Sigmoid colon (tissue), 4 donors: Measurements from ENCODE around the gene THBS1.

Source experiments
- EP300 ChIP-seq, 4 donors: sonication (generic); formaldehyde crosslinking; IDR thresholded peaks; one replicate each; pipeline ENCODE4 v1.6.1; 2017; ENCODE audit warnings: antibody characterized with exemption in 4 of 4
- POLR2A ChIP-seq, 2 donors: fragments of 450-650 bp; IDR thresholded peaks; one replicate each; pipeline ENCODE4 v1.6.1; 2016; ENCODE audit warnings: antibody characterized with exemption in 2 of 2, mild to moderate bottlenecking in 2 of 2, moderate library complexity in 2 of 2
- POLR2AphosphoS5 ChIP-seq, 4 donors: sonication (generic); formaldehyde crosslinking; IDR thresholded peaks; one replicate each; pipeline ENCODE4 v1.6.1; 2017; ENCODE audit warnings: antibody characterized with exemption in 4 of 4
- TF ChIP-seq, protein P1 (sequence below), 4 experiments: fragments of 450-650 bp in 3 of 4; fragments of 200-600 bp in 1 of 4; IDR thresholded peaks; one replicate each; pipeline ENCODE4 v1.5.1; 2016 to 2019; ENCODE audit warnings: antibody characterized with exemption in 4 of 4, mild to moderate bottlenecking in 3 of 4, moderate library complexity in 2 of 4

DNA sequence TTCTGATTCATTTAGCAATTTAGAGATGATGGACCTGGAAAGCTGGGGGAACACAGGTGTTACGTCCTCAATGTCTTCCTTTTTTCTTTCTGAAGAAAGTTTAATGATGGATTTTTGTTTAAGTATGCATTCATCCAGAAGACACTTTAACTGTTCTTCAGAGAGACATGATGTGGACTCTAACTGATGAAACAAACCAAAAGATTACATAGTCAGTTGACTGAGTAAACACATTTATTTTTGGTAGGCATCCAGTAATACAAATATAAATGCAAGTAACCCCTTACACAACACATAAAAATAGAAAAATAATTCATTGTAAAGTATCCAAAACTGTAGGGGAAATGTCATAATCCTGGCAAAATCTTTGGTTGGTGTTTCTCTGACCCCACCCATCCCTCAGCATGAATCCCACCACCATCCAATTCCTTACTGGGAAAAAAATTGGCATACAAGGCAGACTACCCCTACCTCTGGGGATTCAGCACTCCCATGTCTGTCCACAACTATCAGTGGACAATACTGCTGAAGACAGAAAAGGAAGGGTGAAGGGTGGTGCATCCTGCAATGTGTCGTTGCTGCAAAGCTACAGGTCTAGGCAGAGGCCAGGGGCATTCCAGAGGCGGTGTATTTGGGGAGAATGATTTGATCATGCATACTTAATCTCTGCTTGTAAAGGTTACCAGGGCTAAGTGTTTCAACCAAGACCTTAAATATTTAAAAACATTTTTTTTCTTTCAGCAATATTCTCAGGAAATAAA is 37.4 kb downstream of the THBS1 start:
- TF ChIP-seq, protein P1, sequence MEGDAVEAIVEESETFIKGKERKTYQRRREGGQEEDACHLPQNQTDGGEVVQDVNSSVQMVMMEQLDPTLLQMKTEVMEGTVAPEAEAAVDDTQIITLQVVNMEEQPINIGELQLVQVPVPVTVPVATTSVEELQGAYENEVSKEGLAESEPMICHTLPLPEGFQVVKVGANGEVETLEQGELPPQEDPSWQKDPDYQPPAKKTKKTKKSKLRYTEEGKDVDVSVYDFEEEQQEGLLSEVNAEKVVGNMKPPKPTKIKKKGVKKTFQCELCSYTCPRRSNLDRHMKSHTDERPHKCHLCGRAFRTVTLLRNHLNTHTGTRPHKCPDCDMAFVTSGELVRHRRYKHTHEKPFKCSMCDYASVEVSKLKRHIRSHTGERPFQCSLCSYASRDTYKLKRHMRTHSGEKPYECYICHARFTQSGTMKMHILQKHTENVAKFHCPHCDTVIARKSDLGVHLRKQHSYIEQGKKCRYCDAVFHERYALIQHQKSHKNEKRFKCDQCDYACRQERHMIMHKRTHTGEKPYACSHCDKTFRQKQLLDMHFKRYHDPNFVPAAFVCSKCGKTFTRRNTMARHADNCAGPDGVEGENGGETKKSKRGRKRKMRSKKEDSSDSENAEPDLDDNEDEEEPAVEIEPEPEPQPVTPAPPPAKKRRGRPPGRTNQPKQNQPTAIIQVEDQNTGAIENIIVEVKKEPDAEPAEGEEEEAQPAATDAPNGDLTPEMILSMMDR (IDR thresholded peaks at IDR 0.05), result no peak
- no peak for TF ChIP-seq POLR2A (IDR thresholded peaks at IDR 0.05)
- TF ChIP-seq POLR2AphosphoS5 (IDR thresholded peaks at IDR 0.05), result no peak
- no peak for TF ChIP-seq EP300 (IDR thresholded peaks at IDR 0.05)
